A673 (cell line): ENCODE data around the gene ADH1B. TPM values are rescaled to one million over a fixed set of nuclear protein-coding genes. Genes with fewer than 3 reads are reported as not detected.

Source experiments
- BruUV-seq: library from RNA; stranded (reverse); fragments of 400-500 nt; replicated peaks from 2 replicates; lab custom pipeline; 2021; lab: Mats Ljungman, UMichigan
- CTCF ChIA-PET: fragments of 300-600 bp; sonication (Branson Sonifier 250); formaldehyde crosslinking; loops from one replicate; lab custom pipeline; 2022; ENCODE audit warnings: antibody characterized with exemption; lab: Charles Lee
- POLR2A ChIA-PET: fragments of 300-600 bp; sonication (Branson Sonifier 250); formaldehyde crosslinking; loops from one replicate; lab custom pipeline; 2022; ENCODE audit warnings: antibody characterized with exemption; ENCODE audit not compliant: low non-redundant PET; lab: Charles Lee
- DNase-seq: peaks from one replicate; pipeline ENCODE4 v3.0.0-alpha.2; 2015; ENCODE audit warnings: low spot score
- H3K27ac ChIP-seq: fragments of 200-600 bp; sonication (generic); 2 replicates; pipeline ENCODE4 v1.5.1; 2016; ENCODE audit warnings: mixed run types, low read depth, mild to moderate bottlenecking, mixed read lengths, antibody characterized with exemption, low read length; ENCODE audit not compliant: poor library complexity, severe bottlenecking
- H3K27me3 ChIP-seq: fragments of 200-600 bp; sonication (generic); replicated peaks from 2 replicates; pipeline ENCODE4 v1.6.1; 2017; ENCODE audit warnings: mixed run types, low read depth, mild to moderate bottlenecking, mixed read lengths, antibody characterized with exemption, low read length; ENCODE audit not compliant: insufficient read depth, poor library complexity
- H3K36me3 ChIP-seq: fragments of 200-600 bp; sonication (generic); 2 replicates; pipeline ENCODE4 v1.6.1; 2016; ENCODE audit warnings: mixed run types, mild to moderate bottlenecking, mixed read lengths, antibody characterized with exemption, low read length; ENCODE audit not compliant: insufficient read depth, poor library complexity, severe bottlenecking
- H3K4me1 ChIP-seq: fragments of 200-600 bp; sonication (generic); 2 replicates; pipeline ENCODE4 v1.6.1; 2017; ENCODE audit warnings: mixed run types, mild to moderate bottlenecking, mixed read lengths, antibody characterized with exemption, low read length; ENCODE audit not compliant: insufficient read depth, poor library complexity, severe bottlenecking
- H3K4me3 ChIP-seq: fragments of 200-600 bp; sonication (generic); 2 replicates; pipeline ENCODE4 v1.5.1; 2016; ENCODE audit warnings: low read depth, mixed run types, mild to moderate bottlenecking, mixed read lengths, low read length; ENCODE audit not compliant: poor library complexity, severe bottlenecking
- H3K9me3 ChIP-seq: fragments of 200-600 bp; sonication (generic); 2 replicates; pipeline ENCODE4 v1.6.1; 2016; ENCODE audit warnings: mixed run types, low read depth, mild to moderate bottlenecking, mixed read lengths, antibody characterized with exemption, low read length; ENCODE audit not compliant: poor library complexity, severe bottlenecking
- CTCF ChIP-seq: fragments of 300-800, 200-600 bp; sonication (generic); conservative IDR thresholded peaks from 2 replicates; pipeline ENCODE4 v1.5.1; 2017; ENCODE audit warnings: low read depth, mild to moderate bottlenecking, antibody characterized with exemption, low read length, moderate library complexity, mixed read lengths
- EZH2 ChIP-seq: fragments of 200-600 bp; sonication (generic); IDR thresholded peaks from 2 replicates; pipeline ENCODE4 v1.6.1; 2017; ENCODE audit warnings: borderline replicate concordance, low read depth, mild to moderate bottlenecking, mixed read lengths, antibody characterized with exemption, low read length; ENCODE audit not compliant: poor library complexity, severe bottlenecking
- intact Hi-C: fragments of 100-400 bp; cut with micrococcal nuclease; formaldehyde crosslinking; loops from one replicate; pipeline ENCODE4 v1.10.0; 2022; ENCODE audit not compliant: unreplicated experiment
- total RNA-seq: library from RNA; stranded (reverse); gene quantifications from 2 replicates; pipeline ENCODE4 v1.2.3, GENCODE V29; 2021

ADH1B gene
- total RNA-seq, 1 experiment from 2014 or later, result not detected

GRCh38 chr4:99285387-99285786, 35.8 kb downstream of the ADH1B start:
- ChIA-PET POLR2A (no interaction called here), CTCF (no interaction called here)
- no peak for DNase-seq
- Histone ChIP-seq H3K4me3 (no peak overlapping the region), H3K27me3 (no peaks in the 10 kb centered on the region), H3K9me3 (no peaks in the 10 kb centered on the region), H3K4me1 (no peaks in the 10 kb centered on the region), H3K27ac (no peak overlapping the region), H3K36me3 (no peaks in the 10 kb centered on the region)
- no TSS peak for BruUV-seq
- TF ChIP-seq EZH2 (no peak), CTCF (no peak)
- intact Hi-C loops, result no loop called here

GRCh38 chr4:99282731-99283130, 38.5 kb downstream of the ADH1B start:
- H3K36me3 ChIP-seq, result no peaks in the 10 kb centered on the region
- no peak for DNase-seq
- intact Hi-C loops, result no loop called here
- H3K27me3 ChIP-seq, result no peaks in the 10 kb centered on the region
- no peaks in the 10 kb centered on the region for H3K4me1 ChIP-seq
- ChIA-PET POLR2A (interaction anchor here (0.6 kb wide), 1 partner anchor 666 kb away, joined by 4 read pairs; no protein-coding TSS in a partner anchor), CTCF (no interaction called here)
- BruUV-seq, result no TSS peak
- TF ChIP-seq CTCF (no peak), EZH2 (no peak)
- H3K4me3 ChIP-seq, result no peak overlapping the region
- H3K27ac ChIP-seq, result no peak overlapping the region
- no peaks in the 10 kb centered on the region for H3K9me3 ChIP-seq

GRCh38 chr4:99281261-99281660, 39.9 kb downstream of the ADH1B start:
- POLR2A ChIA-PET, result no interaction called here
- CTCF ChIA-PET, result no interaction called here

More at GRCh38 chr4:99281261-99281660, 39.9 kb downstream of the ADH1B start:
- no peak for DNase-seq
- Histone ChIP-seq H3K27ac (no peak overlapping the region), H3K4me3 (no peak overlapping the region), H3K9me3 (no peaks in the 10 kb centered on the region), H3K36me3 (no peaks in the 10 kb centered on the region), H3K27me3 (no peaks in the 10 kb centered on the region), H3K4me1 (no peaks in the 10 kb centered on the region)
- intact Hi-C loops, result no loop called here
- TF ChIP-seq CTCF, result no peak
- no peak for TF ChIP-seq EZH2
- no TSS peak for BruUV-seq
